CD4-positive, alpha-beta T cell (primary cell): Measurements from ENCODE around the gene TK1. TPM values are rescaled to one million over a fixed set of nuclear protein-coding genes. Genes with fewer than 3 reads are reported as not detected.

Source experiments
- ATAC-seq: fragments of 200-7000 bp; cut with Tn5 transposase; one replicate; pipeline ENCODE4 v1.10.0; 2022; ENCODE audit warnings: mild to moderate bottlenecking; ENCODE audit not compliant: poor library complexity
- CTCF ChIA-PET: fragments of 350-600 bp; sonication (Branson Sonifier 250); formaldehyde crosslinking; loops from one replicate; lab custom pipeline; 2021; ENCODE audit warnings: antibody characterized with exemption, inconsistent platforms; lab: Charles Lee
- POLR2A ChIA-PET: fragments of 350-600 bp; sonication (Branson Sonifier 250); formaldehyde crosslinking; loops from one replicate; lab custom pipeline; 2021; ENCODE audit warnings: antibody characterized with exemption, inconsistent platforms; lab: Charles Lee
- DNase-seq, 14 experiments: peaks; one replicate each; pipeline ENCODE4 v3.0.0-alpha.2; 2013 to 2020; ENCODE audit warnings: mixed read lengths in 2 of 14
- H3K27ac ChIP-seq, 2 donors: one replicate each; pipeline versions ENCODE4 v1.5.1 to v1.7.0; 2013; ENCODE audit warnings: low read length in 2 of 2, low read depth in 1 of 2, mild to moderate bottlenecking in 1 of 2
- H3K27me3 ChIP-seq, 2 experiments: 1 replicate in 1 of 2; 2 replicates in 1 of 2; pipeline versions ENCODE4 v1.6.1 to v1.7.0; 2013; ENCODE audit warnings: low read length in 2 of 2, control low read depth in 1 of 2, mild to moderate bottlenecking in 1 of 2, moderate library complexity in 1 of 2; ENCODE audit not compliant: insufficient read depth in 2 of 2, control insufficient read depth in 1 of 2
- H3K36me3 ChIP-seq: one replicate; pipeline ENCODE4 v1.6.1; 2013; ENCODE audit warnings: low read length, control low read depth; ENCODE audit not compliant: insufficient read depth
- H3K4me1 ChIP-seq: one replicate; pipeline ENCODE4 v1.6.1; 2013; ENCODE audit warnings: low read length, control low read depth; ENCODE audit not compliant: insufficient read depth
- H3K4me3 ChIP-seq: one replicate; pipeline ENCODE4 v1.5.1; 2013; ENCODE audit warnings: mild to moderate bottlenecking, low read length, moderate library complexity
- H3K9me3 ChIP-seq, 2 experiments: 1 replicate in 1 of 2; 2 replicates in 1 of 2; pipeline versions ENCODE4 v1.6.1 to v1.7.0; 2013; ENCODE audit warnings: low read length in 2 of 2, mild to moderate bottlenecking in 2 of 2, control low read depth in 1 of 2, moderate library complexity in 1 of 2; ENCODE audit not compliant: control insufficient read depth in 1 of 2, insufficient read depth in 1 of 2
- H3K27ac Mint-ChIP-seq: one replicate; pipeline ENCODE4 v1.8.0; 2020; ENCODE audit warnings: mixed read lengths
- H3K27me3 Mint-ChIP-seq: one replicate; pipeline ENCODE4 v1.8.0; 2021; ENCODE audit warnings: mixed read lengths
- H3K36me3 Mint-ChIP-seq: one replicate; pipeline ENCODE4 v1.8.0; 2021; ENCODE audit warnings: low read depth, mixed read lengths
- H3K4me1 Mint-ChIP-seq: one replicate; pipeline ENCODE4 v1.8.0; 2021; ENCODE audit warnings: low read depth, mixed read lengths
- H3K4me3 Mint-ChIP-seq: one replicate; pipeline ENCODE4 v1.8.0; 2020; ENCODE audit warnings: mild to moderate bottlenecking, mixed read lengths
- H3K9me3 Mint-ChIP-seq: one replicate; pipeline ENCODE4 v1.8.0; 2020; ENCODE audit warnings: mixed read lengths
- intact Hi-C, 2 experiments: fragments of 100-400 bp; cut with DNase I in 1 of 2; cut with micrococcal nuclease in 1 of 2; formaldehyde crosslinking; loops; one replicate each; pipeline versions ENCODE4 v1.15.1 to v1.9.0; 2023 to 2025; cut with DNase I, micrococcal nuclease
- total RNA-seq, 174 experiments: library from RNA in 2 of 174; stranded (reverse) in 2 of 174; gene quantifications; one replicate each; pipeline ENCODE4 v1.2.3 and lab custom pipeline; 2021 to 2026
- TF ChIP-seq, protein P1 (sequence below): fragments of 200-600 bp; IDR thresholded peaks from one replicate; pipeline ENCODE4 v1.8.0; 2022; ENCODE audit warnings: antibody characterized with exemption, mild to moderate bottlenecking

Gene TK1
- total RNA-seq, 2 experiments from 2014 or later, result 0.78 to 0.88 TPM

DNA sequence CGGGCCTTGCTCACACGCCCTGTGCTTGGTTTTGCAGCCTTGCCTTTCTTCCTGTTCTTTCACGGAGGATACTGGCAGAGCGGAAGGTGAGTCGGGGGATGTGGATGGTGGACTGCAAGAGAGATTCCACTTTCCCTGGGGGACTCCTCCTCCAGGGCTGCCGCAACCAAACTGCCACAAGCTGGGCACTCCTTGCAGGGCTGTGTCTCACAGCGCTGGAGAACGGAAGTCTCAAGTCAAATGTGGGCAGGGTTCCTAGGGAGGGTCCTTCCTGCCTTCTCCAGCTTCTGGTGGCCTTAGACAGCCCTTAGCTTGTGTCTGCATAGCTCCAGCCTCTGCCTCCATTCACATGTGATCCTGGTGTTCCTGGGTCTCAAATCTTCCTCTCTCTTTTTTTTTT, 15.8 kb upstream of the TK1 start:
- ATAC-seq (no peak), DNase-seq (no peak)
- H3K27me3 ChIP-seq, result no peaks in the 10 kb centered on the region
- TF ChIP-seq, protein P1, sequence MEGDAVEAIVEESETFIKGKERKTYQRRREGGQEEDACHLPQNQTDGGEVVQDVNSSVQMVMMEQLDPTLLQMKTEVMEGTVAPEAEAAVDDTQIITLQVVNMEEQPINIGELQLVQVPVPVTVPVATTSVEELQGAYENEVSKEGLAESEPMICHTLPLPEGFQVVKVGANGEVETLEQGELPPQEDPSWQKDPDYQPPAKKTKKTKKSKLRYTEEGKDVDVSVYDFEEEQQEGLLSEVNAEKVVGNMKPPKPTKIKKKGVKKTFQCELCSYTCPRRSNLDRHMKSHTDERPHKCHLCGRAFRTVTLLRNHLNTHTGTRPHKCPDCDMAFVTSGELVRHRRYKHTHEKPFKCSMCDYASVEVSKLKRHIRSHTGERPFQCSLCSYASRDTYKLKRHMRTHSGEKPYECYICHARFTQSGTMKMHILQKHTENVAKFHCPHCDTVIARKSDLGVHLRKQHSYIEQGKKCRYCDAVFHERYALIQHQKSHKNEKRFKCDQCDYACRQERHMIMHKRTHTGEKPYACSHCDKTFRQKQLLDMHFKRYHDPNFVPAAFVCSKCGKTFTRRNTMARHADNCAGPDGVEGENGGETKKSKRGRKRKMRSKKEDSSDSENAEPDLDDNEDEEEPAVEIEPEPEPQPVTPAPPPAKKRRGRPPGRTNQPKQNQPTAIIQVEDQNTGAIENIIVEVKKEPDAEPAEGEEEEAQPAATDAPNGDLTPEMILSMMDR, result no peak
- peaks cover 3% of the 10 kb centered on the region for H3K4me1 ChIP-seq
- H3K4me3 ChIP-seq, result no peak overlapping the region
- H3K27ac ChIP-seq, result no peak overlapping the region
- Mint-ChIP-seq H3K27ac (no peak overlapping the region), H3K9me3 (no peaks in the 10 kb centered on the region), H3K4me1 (no peaks in the 10 kb centered on the region), H3K27me3 (no peaks in the 10 kb centered on the region), H3K36me3 (no peaks in the 10 kb centered on the region), H3K4me3 (no peak overlapping the region)
- CTCF ChIA-PET, result interaction anchor here (0.6 kb wide), 1 partner anchor 9 kb away, joined by 3 read pairs; no protein-coding TSS in a partner anchor
- no peaks in the 10 kb centered on the region for H3K36me3 ChIP-seq
- intact Hi-C loops, result no loop called here
- POLR2A ChIA-PET, result interaction anchor here (0.6 kb wide), 1 partner anchor 111 kb away, joined by 3 read pairs; no protein-coding TSS in a partner anchor
- H3K9me3 ChIP-seq, result no peaks in the 10 kb centered on the region

DNA sequence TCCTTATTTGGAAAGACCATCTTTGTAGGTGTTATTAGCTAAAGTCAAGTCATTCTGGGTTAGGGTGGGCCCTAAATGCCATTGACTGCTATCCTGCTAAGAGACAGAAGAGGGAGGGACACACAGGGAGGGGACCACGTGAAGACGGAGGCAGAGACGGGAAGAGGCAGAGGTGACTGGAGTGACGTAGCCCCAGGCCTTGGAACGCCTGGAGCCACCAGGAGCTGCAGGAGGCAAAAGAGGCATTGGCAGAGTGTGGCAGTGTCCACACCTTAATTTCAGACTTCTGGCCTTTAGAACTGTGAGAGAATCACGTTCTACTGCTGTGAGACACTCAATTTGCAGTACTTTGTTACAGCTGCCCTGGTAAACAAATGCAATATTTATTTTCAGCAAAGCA, 13.6 kb upstream of the TK1 start:
- H3K4me3 Mint-ChIP-seq, result no peak overlapping the region
- H3K4me1 Mint-ChIP-seq, result no peaks in the 10 kb centered on the region
- H3K9me3 ChIP-seq, result no peaks in the 10 kb centered on the region
- H3K27me3 ChIP-seq, result no peaks in the 10 kb centered on the region
- ChIA-PET CTCF (interaction anchor here (0.6 kb wide), 1 partner anchor 1196 kb away, joined by 3 read pairs; no protein-coding TSS in a partner anchor), POLR2A (no interaction called here)
- H3K36me3 ChIP-seq, result no peaks in the 10 kb centered on the region
- ATAC-seq (no peak), DNase-seq (no peak)
- H3K4me1 ChIP-seq, result peaks cover 3% of the 10 kb centered on the region
- intact Hi-C loops, result no loop called here
- no peaks in the 10 kb centered on the region for H3K36me3 Mint-ChIP-seq
- H3K9me3 Mint-ChIP-seq, result no peaks in the 10 kb centered on the region
- TF ChIP-seq, protein P1, result no peak
- no peak overlapping the region for H3K4me3 ChIP-seq
- H3K27me3 Mint-ChIP-seq, result no peaks in the 10 kb centered on the region
- H3K27ac ChIP-seq, result no peak overlapping the region
- H3K27ac Mint-ChIP-seq, result no peak overlapping the region

DNA sequence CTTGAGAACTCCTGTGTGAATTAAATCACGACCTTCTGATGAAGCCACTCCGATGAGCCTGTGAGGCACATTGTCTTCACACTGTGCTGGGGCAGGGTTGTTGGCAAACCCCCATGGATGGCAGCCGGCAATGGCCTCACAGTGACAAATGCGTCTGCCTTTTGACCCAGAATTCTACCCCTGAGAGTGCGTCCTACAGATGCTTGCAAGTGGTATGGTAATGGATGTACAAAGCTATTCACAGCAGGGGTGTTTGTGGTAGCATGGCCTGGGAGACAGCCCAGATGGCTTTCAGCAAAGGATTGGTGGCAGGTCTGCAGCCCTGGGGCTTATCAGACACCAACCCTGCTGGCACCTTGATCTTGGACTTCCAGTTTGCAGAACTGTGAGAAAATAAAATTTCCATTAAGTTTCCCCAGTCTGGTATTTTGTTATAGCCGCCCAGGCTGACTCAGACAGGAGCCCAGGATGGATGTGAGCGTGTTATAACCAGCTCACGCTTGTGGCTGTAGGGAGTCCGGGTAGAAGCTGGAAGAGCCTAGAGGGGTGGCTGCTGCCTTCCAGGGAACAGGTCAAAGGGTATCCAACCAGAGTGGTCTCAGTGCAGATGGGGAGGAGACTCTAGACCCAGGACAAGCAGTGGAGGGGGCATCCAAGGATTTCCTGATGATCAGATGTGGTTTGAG, 10.4 kb upstream of the TK1 start:
- CTCF ChIA-PET, result interaction anchor here (0.7 to 1.0 kb wide), 2 partner anchors 41 to 100 kb away, joined by 3 read pairs; no protein-coding TSS in a partner anchor
- intact Hi-C loops, result no loop called here
- no peak for ATAC-seq

More for the DNA sequence above, 10.4 kb upstream of the TK1 start:
- no peaks in the 10 kb centered on the region for H3K4me1 Mint-ChIP-seq
- POLR2A ChIA-PET, result no interaction called here
- Histone ChIP-seq H3K36me3 (no peaks in the 10 kb centered on the region), H3K27me3 (no peaks in the 10 kb centered on the region), H3K27ac (no peak overlapping the region), H3K4me3 (no peak overlapping the region), H3K9me3 (no peaks in the 10 kb centered on the region), H3K4me1 (peaks cover 3% of the 10 kb centered on the region)
- no peaks in the 10 kb centered on the region for H3K9me3 Mint-ChIP-seq
- no peak overlapping the region for H3K4me3 Mint-ChIP-seq
- H3K27me3 Mint-ChIP-seq, result no peaks in the 10 kb centered on the region
- no peaks in the 10 kb centered on the region for H3K36me3 Mint-ChIP-seq
- H3K27ac Mint-ChIP-seq, result no peak overlapping the region
- TF ChIP-seq, protein P1, result no peak
- DNase-seq, result no peak
